GM19324 (cell line): ENCODE measurements around the gene ZCWPW2.

Source experiments
- ATAC-seq: cut with Tn5 transposase; IDR thresholded peaks from one replicate; pipeline ENCODE4 v1.9.1; 2021; ENCODE audit warnings: mild to moderate bottlenecking, moderate library complexity; ENCODE audit not compliant: unreplicated experiment, low FRiP score

ZCWPW2 gene

DNA sequence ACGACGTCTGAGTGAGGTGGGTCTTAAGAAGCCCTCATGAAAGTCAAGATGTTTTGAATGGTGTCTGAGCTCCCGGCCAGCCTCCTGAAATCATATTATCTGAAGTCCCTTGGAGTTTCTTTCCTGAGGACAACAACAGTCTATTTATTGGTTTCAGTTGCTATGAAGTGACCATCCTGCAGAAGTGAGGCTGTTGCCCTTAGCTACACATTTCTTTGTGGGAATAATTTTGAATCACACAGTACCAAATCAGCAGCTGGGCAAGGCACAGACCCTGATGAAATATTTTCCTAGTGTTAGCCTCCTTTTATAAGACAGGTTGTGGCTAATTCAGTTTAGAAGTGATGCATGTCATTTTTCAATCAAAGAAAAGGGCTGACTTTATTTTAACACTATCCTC is 220.8 kb downstream of the ZCWPW2 start:
- ATAC-seq, result no peak

DNA sequence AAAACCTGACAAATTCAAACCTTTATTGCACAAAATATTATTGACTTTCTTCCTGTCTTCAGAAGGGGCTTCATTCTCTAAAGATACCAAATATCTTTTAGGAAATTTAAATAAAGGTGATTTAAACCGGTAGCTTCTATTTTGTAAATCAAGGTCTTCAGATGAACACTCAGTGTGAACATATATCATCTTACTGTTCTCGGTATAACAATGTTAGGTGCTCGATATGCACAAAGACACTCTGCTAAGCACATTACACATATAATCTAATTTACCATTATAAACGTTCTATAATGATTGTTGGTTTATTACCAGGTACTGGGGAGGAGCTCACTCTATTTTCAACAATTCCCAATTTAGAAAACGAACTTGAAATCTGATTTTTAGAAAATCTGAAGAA is 225.5 kb downstream of the ZCWPW2 start:
- no peak for ATAC-seq

DNA sequence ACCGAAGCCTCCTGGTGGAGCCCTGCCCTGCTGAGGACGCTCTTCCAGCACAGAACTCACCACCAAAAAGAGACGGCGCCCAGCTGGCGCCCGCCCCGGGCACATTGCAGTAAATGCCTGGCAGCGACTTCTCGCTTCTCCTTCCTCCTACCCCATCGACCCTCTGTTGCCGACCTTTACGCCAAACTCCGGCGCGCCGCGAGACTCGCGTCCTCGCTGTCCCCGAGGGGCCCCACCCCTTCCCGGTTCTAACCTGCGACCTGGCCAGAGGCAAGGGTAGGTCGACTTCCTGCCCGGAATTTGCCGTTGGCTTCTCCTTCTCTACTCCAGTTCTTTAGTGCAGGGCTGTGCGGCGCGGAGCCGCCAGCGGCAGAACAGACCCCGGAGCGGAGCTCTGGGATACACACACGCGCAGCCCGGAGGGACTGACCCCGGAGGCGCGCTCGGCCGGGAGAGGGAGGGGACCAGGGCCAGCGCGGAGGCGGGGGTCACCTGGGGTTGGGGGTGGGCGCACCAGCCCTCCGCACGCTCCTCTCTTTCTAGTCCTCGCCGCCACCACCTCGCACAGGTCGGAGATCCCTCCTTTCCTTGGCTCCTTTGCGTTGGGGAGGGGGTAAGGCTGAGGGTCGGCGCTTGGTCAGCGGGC is 226.7 kb downstream of the ZCWPW2 start:
- no peak for ATAC-seq
